Smooth muscle cell (in vitro differentiated cells): Measurements from ENCODE around the gene RMND5B. TPM values are rescaled to one million over a fixed set of nuclear protein-coding genes. Genes with fewer than 3 reads are reported as not detected.

ENCODE experiments used
- DNase-seq: peaks from one replicate; lab custom pipeline; 2025; ENCODE audit not compliant: unreplicated experiment; lab: John Stamatoyannopoulos, UW
- H2AFZ ChIP-seq: fragments of 200-600 bp; sonication (generic); 2 replicates; pipeline ENCODE4 v1.6.0; 2016; ENCODE audit warnings: antibody characterized with exemption, low read depth, mild to moderate bottlenecking
- H3F3A ChIP-seq: fragments of 200-600 bp; sonication (generic); 2 replicates; pipeline ENCODE4 v1.6.0; 2017; ENCODE audit warnings: antibody characterized with exemption, low read depth
- H3K27ac ChIP-seq: fragments of 200-600 bp; sonication (generic); 2 replicates; pipeline ENCODE4 v1.5.1; 2016; ENCODE audit warnings: low read depth, mild to moderate bottlenecking
- H3K27me3 ChIP-seq: fragments of 200-600 bp; sonication (generic); 2 replicates; pipeline ENCODE4 v1.6.1; 2016; ENCODE audit warnings: low read depth, mild to moderate bottlenecking
- H3K36me3 ChIP-seq: fragments of 200-600 bp; sonication (generic); 2 replicates; pipeline ENCODE4 v1.5.1; 2016; ENCODE audit warnings: low read depth
- H3K4me1 ChIP-seq: fragments of 200-600 bp; sonication (generic); 2 replicates; pipeline ENCODE4 v1.5.1; 2016; ENCODE audit warnings: low read depth
- H3K4me2 ChIP-seq: fragments of 200-600 bp; sonication (generic); 2 replicates; pipeline ENCODE4 v1.6.0; 2016; ENCODE audit warnings: mild to moderate bottlenecking
- H3K4me3 ChIP-seq: fragments of 200-600 bp; sonication (generic); 2 replicates; pipeline ENCODE4 v1.5.1; 2016; ENCODE audit warnings: mild to moderate bottlenecking
- H3K79me2 ChIP-seq: fragments of 200-600 bp; sonication (generic); 2 replicates; pipeline ENCODE4 v1.6.0; 2016; ENCODE audit warnings: low read depth, mild to moderate bottlenecking
- H3K9ac ChIP-seq: fragments of 200-600 bp; sonication (generic); 2 replicates; pipeline ENCODE4 v1.6.0; 2016; ENCODE audit warnings: low read depth
- H3K9me3 ChIP-seq: fragments of 200-600 bp; sonication (generic); replicated peaks from 2 replicates; pipeline ENCODE4 v1.5.1; 2016; ENCODE audit warnings: low read depth
- H4K20me1 ChIP-seq: fragments of 200-600 bp; sonication (generic); 2 replicates; pipeline ENCODE4 v1.6.0; 2016; ENCODE audit warnings: low read depth
- WGBS: methylation state at CpG from one replicate; pipeline ENCODE4 v1.1.7; 2016; ENCODE audit warnings: low lambda C conversion rate; 5-methylcytosine and 5-hydroxymethylcytosine counted together
- polyA plus RNA-seq: library from polyadenylated mRNA; unstranded; fragments of >200 nt; fragmentation: Nextera tagmentation; extraction: Ambion mirVana; gene quantifications from 2 replicates; pipeline ENCODE4 v1.2.1, GENCODE V29; 2016
- total RNA-seq: library from RNA; depleted of rRNA; stranded (reverse); fragments of >200 nt; gene quantifications from 2 replicates; pipeline ENCODE4 v1.2.3, GENCODE V29; 2014
- TF ChIP-seq, protein P1 (sequence below): fragments of 200-600 bp; sonication (generic); IDR thresholded peaks from 2 replicates; pipeline ENCODE4 v1.5.1; 2017; ENCODE audit warnings: borderline replicate concordance, mild to moderate bottlenecking, antibody characterized with exemption; ENCODE audit not compliant: insufficient read depth, poor library complexity, severe bottlenecking

Gene RMND5B
- total and polyA plus RNA-seq, 2 experiments from 2014 or later = 18.2 to 20.8 TPM

DNA sequence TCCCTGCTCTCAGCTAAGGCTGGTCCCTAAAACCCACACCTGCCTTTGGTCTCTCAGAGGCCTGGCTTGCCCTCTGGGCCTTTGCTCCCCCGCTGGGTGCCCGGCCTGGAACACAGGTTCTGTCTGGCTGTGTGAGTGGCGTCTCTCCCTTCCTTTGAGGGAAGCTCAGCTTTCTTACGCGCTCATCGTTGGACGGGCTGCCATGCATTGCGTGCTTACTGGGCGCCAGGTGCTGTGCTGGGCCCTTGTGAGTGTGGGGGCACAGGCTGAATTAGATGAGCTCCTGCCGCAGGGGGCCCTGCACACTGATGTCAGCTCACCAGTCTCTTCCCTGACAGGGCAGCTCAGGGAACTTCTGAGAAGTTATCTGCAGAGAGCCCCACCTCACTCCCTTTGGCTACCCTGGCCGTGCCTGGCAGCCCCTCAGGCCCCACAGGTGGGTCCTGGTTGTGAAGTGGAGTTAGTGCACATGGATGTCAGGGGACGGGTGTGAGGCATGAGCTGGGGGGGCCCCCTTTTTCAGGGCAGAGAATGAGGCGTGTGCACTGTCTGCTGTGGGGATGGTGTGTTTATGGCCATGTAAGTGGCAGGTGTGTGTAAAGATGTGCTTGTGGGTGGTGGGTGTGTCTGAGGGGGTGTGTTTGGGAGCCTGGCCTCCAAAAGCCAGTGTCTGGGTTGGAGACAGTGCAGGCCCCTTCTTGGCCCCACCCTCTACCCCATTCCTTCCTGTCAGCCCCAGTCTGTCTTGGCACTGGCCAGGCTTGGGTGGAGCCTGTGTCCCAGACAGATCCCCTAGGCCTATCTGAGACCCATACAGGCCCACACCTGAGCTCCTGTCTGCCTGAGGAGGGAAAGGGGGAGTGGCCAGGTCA is 7.5 kb upstream of the RMND5B start:
- WGBS = 92% methylated on average over 13 of the region's 13 CpGs
- Histone ChIP-seq H3K4me2 (no peak overlapping the region), H3K4me3 (no peak overlapping the region), H3K9me3 (no peaks in the 10 kb centered on the region), H3K79me2 (no peaks in the 10 kb centered on the region), H3K27me3 (no peaks in the 10 kb centered on the region), H3K36me3 (no peaks in the 10 kb centered on the region), H3K27ac (peak overlapping the region; percentile 28), H3K9ac (no peak overlapping the region), H3F3A (no peaks in the 10 kb centered on the region), H4K20me1 (no peaks in the 10 kb centered on the region), H3K4me1 (peaks cover 7% of the 10 kb centered on the region), H2AFZ (no peak overlapping the region)
- DNase-seq = no peak
- TF ChIP-seq, protein P1, sequence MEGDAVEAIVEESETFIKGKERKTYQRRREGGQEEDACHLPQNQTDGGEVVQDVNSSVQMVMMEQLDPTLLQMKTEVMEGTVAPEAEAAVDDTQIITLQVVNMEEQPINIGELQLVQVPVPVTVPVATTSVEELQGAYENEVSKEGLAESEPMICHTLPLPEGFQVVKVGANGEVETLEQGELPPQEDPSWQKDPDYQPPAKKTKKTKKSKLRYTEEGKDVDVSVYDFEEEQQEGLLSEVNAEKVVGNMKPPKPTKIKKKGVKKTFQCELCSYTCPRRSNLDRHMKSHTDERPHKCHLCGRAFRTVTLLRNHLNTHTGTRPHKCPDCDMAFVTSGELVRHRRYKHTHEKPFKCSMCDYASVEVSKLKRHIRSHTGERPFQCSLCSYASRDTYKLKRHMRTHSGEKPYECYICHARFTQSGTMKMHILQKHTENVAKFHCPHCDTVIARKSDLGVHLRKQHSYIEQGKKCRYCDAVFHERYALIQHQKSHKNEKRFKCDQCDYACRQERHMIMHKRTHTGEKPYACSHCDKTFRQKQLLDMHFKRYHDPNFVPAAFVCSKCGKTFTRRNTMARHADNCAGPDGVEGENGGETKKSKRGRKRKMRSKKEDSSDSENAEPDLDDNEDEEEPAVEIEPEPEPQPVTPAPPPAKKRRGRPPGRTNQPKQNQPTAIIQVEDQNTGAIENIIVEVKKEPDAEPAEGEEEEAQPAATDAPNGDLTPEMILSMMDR = no peak

DNA sequence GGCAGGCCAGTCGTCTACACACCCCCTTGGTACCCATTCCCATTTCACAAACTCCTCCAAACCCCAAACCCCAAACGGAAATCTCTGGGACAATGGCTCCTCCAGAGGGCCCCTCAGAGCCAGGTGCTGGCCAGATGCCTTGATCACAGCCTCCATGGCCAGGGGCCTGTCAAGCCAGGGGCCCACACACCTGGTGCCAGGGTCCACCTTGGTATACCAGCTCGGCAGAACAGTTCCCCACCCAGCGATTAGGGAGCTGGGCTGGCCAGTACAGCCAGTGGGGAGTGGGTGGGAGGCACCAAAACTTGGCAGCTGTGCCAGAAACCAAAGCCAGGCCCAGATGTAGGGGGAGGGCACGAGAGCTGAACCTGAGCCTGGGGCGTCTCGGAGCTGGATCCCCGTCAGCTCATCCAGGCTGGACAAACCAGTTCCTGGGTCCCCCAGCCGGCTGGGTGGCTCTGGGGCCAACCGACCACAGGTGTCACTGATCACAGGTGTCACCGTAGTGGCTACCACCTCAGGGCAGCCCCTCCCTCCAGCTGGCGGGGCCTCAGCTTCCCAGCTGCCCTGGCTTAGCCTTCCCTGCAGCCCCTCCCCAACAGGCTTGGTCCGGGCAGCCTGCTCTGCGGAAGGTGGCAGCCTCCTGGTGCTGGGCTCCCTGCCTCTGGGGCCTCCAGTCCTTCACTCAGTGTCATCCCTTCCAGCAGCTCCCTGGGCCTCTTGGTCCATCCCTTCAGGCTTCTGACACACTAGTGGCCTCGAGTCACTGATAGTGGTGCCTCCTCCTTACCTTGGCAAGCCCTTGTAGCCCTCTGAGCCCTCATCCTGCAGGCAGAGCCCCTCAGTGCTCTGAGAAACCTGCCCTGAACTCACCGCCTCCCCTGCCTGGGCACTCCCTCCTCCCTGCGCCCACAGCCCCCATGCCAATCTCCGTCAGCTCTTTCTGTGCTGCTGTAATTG is 6.6 kb upstream of the RMND5B start:
- WGBS = 83% methylated on average over 18 of the region's 18 CpGs
- no peaks in the 10 kb centered on the region for H3K79me2 ChIP-seq
- DNase-seq = no peak
- peaks cover 7% of the 10 kb centered on the region for H3K4me1 ChIP-seq
- H3F3A ChIP-seq = no peaks in the 10 kb centered on the region
- TF ChIP-seq, protein P1 = no peak
- no peak overlapping the region for H2AFZ ChIP-seq
- H3K27ac ChIP-seq = peak overlapping the region; percentile 28
- no peaks in the 10 kb centered on the region for H3K9me3 ChIP-seq
- H4K20me1 ChIP-seq = no peaks in the 10 kb centered on the region
- H3K27me3 ChIP-seq = no peaks in the 10 kb centered on the region
- H3K9ac ChIP-seq = no peak overlapping the region
- H3K4me2 ChIP-seq = no peak overlapping the region
- H3K4me3 ChIP-seq = no peak overlapping the region
- H3K36me3 ChIP-seq = no peaks in the 10 kb centered on the region

DNA sequence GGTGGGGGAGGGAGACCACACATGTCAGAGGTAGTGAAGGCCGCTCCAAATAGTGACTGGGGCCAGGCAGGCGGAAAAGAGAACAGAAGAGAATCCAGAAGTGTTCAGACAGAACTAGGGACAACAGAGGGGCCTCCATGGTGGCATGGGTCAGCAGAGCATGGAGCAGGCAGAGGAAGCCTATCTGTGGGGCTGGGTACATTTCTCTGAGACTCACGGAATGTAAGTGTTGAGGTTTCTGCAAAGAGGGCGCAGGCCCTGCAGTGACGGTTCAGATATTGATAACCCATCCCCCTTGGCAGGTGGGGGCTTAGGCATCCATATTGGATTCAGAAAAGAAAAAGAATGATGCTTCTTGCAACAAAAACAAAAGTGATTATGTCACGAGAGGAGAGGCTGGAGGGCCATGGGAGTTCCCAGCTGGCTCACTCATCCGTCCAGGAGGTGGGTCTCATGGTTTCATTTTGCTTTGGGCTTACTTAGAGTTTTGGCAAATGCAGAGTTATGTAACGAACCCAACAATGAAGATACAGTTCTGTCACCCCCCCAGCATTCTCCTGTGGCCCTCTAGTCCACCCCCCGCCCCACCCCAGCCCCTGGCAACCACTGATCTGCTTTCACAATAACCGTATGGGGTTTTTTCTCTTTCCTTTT is 5.4 kb upstream of the RMND5B start:
- H3F3A ChIP-seq = no peaks in the 10 kb centered on the region
- H3K4me2 ChIP-seq = no peak overlapping the region
- H3K79me2 ChIP-seq = no peaks in the 10 kb centered on the region
- no peaks in the 10 kb centered on the region for H3K36me3 ChIP-seq
- H3K9me3 ChIP-seq = no peaks in the 10 kb centered on the region
- no peak overlapping the region for H3K27ac ChIP-seq
- TF ChIP-seq, protein P1 = no peak
- H3K4me1 ChIP-seq = peaks cover 7% of the 10 kb centered on the region
- H3K4me3 ChIP-seq = no peak overlapping the region
- H4K20me1 ChIP-seq = no peaks in the 10 kb centered on the region
- no peak overlapping the region for H3K9ac ChIP-seq
- WGBS = 82% methylated on average over 10 of the region's 10 CpGs
- no peak overlapping the region for H2AFZ ChIP-seq
- no peaks in the 10 kb centered on the region for H3K27me3 ChIP-seq
- DNase-seq = no peak
